GM18870 (cell line): Measurements from ENCODE around the gene SMPD1.
A peak's percentile ranks its signal among the peaks of the same experiment; 100 is the strongest.
"Not testable (repeated sequence)": the region's sequence is repeated elsewhere in the genome, so short reads cannot be mapped to it uniquely, and the experiment has no call there.

Source experiments
- ATAC-seq: cut with Tn5 transposase; IDR thresholded peaks from one replicate; pipeline ENCODE4 v1.9.1; 2021; ENCODE audit warnings: moderate library complexity; ENCODE audit not compliant: unreplicated experiment

The SMPD1 gene

DNA sequence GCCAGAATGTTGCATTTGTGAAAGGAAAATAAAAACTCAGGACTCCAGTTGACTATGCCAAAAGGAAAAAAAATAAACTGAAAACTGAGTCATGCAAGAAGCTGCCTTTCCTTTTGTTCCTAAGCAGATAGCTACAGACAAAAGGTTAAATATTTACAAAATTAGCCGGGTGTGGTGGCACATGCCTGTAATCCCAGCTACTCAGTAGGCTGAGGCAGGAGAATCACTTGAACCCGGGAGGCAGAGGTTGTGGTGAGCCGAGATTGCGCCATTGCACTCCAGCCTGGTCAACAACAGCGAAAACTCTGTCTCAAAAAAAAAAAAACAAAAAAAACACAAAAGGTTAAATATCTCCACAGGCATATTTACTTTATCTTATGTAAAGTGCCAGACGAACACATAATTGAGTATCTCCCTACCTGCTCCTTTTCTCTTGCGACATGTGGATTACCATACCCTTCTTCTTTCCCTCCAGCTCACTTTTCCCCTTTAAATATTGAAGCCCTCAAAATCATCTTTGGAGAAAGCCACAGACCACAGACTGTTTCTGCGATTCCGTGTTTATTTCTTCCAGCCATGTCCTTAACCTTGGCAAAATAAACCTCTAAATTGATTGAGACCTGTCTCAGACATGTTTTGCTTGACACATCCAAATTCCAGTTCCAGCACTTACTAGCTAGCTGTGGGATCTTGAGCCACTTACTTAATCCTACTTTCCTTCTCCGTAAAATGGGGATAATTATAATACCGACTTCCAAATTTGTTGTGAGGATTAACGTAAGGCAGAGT is 2.3 kb upstream of the SMPD1 start:
- ATAC-seq, result no peak

DNA sequence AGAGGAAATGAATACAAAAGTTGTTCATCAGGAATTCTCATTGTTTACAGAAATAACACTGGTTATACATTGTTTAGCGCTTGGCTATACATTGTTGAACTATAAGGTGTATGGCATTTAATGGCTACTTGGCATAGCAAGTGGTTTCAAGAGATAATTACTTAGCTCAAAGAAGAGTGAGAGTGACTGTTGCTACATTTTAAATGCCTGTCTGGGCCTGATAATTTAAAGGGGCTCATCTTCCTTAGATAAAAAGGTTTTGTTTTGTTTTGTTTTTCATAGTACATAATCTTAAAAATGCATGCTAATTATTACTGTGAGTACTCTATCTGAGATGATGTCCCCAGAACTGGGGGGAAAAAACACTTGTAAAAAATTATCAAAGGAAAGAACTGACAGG is 1.5 kb upstream of the SMPD1 start:
- no peak for ATAC-seq

DNA sequence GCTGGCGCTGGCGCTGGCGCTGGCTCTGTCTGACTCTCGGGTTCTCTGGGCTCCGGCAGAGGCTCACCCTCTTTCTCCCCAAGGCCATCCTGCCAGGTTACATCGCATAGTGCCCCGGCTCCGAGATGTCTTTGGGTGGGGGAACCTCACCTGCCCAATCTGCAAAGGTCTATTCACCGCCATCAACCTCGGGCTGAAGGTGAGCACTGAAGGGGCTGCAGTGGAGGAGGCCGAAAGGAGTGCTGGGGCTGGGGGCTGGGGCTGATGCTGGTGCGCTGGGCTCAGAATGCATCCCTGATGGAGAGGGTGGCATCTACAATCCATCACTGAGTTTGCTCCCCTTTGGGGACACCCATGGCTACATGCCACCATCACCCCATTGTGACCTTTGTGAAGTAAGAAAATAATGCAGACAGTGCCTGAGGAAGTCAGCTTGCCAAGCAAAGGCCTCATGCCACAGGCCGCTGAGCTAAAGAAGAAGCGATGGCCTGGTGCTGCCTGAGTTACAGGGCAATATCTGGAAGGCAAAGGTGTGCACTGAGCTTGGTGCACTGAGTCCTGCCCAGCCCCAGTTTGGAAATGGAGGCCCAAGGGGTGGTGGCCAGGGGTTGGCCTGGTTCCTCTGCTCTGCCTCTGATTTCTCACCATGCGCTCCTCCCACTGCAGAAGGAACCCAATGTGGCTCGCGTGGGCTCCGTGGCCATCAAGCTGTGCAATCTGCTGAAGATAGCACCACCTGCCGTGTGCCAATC is 620 bp downstream of the SMPD1 start:
- ATAC-seq, result no peak

DNA sequence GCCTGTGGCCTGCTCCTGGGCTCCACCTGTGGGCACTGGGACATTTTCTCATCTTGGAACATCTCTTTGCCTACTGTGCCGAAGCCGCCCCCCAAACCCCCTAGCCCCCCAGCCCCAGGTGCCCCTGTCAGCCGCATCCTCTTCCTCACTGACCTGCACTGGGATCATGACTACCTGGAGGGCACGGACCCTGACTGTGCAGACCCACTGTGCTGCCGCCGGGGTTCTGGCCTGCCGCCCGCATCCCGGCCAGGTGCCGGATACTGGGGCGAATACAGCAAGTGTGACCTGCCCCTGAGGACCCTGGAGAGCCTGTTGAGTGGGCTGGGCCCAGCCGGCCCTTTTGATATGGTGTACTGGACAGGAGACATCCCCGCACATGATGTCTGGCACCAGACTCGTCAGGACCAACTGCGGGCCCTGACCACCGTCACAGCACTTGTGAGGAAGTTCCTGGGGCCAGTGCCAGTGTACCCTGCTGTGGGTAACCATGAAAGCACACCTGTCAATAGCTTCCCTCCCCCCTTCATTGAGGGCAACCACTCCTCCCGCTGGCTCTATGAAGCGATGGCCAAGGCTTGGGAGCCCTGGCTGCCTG is 1.4 kb downstream of the SMPD1 start:
- ATAC-seq, result no peak

DNA sequence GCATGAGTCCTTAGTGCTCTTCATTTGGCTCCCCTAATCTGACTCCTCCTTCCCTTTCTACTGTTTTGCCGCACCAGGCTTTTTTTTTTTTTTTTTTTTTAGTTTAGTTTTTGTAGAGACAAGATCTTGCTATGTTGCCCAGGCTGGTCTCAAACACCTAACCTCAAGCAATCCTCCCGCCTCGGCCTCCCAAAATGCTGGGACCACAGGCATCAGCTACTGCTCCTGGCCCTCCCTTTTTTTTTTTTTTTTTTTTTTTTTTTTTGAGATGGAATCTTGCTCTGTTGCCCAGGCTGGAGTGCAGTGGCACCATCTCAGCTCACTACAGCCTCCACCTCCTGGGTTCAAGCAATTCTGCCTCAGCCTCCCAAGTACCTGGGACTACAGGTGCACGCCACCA is 2.0 kb downstream of the SMPD1 start:
- ATAC-seq, result not testable (repeated sequence)

DNA sequence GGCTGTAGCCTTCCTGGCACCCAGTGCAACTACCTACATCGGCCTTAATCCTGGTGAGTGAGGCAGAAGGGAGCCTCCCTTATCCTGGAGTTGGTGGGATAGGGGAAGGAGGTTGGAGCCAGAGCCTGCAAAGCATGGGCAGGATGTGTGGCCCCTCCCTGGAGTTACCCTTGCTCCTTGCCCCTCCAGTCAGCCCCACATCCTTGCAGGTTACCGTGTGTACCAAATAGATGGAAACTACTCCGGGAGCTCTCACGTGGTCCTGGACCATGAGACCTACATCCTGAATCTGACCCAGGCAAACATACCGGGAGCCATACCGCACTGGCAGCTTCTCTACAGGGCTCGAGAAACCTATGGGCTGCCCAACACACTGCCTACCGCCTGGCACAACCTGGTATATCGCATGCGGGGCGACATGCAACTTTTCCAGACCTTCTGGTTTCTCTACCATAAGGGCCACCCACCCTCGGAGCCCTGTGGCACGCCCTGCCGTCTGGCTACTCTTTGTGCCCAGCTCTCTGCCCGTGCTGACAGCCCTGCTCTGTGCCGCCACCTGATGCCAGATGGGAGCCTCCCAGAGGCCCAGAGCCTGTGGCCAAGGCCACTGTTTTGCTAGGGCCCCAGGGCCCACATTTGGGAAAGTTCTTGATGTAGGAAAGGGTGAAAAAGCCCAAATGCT is 3.9 kb downstream of the SMPD1 start:
- ATAC-seq, result no peak

DNA sequence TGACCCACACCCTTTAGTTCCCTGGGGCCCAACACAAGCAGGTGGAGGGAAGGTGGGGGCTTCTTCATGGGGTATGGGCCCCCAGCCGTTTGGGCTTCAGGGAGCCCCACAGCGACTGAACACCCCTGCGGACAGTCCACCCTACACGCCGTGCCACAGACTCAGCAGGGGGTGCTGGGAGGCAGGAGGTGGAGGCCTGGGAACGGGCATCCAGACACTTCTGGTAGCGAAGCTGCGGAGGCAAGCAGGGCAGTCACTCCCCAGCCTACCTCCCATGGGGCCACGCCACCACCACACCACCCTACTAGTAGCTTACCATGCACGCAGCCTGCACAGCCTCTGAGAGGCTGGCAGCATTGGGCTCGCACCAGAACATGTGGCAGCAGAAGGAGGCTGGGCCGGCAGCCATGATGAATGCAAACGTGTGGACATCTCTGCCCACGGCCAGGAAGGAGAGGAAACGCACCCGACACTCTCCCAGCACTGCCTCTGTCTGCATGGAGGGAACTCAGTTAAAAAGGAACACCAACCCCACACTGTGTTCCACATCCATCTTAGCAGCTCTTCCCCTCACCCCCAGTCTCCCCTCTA is 5.3 kb downstream of the SMPD1 start:
- ATAC-seq, result no peak

DNA sequence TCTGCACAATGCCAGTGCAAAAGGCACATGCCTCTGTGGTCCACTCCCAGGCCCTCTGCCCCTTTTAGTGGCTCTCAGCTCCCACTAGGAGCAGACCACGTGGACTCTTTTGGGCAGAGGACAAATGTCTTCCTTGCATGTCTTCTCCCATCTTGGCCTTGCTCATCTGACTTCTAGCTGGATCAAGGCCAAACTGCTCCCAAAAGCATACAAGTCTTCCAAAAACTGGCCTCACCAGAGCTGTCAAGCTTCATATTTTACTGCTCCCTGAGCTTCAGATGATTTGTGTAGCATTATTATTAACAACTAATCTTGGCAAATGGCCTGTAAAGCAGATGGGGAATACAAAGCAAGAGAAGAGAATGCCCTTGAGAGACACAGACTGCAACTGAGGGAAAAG is 6.9 kb downstream of the SMPD1 start:
- no peak for ATAC-seq

DNA sequence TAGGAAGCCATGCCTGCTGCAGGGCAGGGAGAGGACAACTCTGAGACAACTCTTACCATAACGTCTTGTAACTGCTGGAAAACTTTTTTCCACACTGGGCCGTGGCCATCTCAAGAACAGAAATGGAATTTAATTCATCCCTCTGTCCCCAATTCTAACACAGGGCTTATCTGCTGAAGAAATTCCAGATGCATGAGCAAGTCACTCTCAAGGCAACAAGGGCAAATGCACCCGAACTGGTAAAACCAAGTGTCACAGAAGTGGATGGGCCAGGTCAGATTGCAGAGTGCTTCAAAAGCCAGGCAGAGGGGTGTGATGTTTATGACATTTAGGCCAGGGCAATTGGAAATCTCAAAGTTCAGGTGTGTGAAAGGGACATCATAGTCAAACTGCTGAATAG is 7.4 kb downstream of the SMPD1 start:
- no peak for ATAC-seq

DNA sequence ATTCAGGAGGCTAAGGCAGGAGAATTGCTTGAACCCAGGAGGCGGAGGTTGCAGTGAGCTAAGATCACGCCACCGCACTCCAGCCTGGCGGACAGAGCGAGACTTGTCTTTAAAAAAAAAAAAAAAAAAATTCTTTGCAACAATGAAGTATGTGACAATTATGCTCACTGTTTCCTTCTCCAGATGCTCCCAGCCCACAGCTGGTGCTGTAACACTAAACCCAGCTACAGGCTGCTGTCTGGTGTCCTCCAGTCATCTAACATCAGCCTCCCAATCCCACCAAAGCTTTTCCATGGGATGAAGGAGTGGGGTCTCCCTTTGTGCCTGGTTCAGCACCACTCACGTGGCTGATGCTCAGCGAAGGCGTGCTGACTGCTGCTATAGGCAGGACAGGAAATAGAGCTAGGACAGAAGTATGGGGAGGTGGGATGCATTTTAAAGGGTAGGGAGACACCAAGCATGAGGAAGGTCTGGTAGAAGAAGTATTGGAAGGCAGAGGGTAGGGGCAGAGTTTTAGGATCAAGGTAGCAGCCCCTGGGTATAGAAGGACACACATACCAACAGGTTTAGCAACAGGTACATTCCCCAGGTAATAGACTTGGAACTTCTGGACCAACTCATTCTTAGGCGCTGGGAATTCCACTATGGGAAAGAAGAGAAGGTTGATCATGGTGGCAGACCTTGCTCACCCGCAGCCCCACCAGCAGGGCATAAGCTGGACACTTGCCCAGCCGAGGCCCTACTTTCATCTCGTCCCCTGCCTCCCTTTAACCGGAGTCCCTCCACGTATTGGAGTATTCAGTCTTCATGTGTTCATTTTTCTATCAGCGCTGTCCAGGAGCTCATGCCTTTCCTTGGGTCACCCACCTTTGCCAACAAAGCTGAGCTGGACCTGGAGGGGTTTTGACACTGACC is 10.4 kb downstream of the SMPD1 start:
- no peak for ATAC-seq

DNA sequence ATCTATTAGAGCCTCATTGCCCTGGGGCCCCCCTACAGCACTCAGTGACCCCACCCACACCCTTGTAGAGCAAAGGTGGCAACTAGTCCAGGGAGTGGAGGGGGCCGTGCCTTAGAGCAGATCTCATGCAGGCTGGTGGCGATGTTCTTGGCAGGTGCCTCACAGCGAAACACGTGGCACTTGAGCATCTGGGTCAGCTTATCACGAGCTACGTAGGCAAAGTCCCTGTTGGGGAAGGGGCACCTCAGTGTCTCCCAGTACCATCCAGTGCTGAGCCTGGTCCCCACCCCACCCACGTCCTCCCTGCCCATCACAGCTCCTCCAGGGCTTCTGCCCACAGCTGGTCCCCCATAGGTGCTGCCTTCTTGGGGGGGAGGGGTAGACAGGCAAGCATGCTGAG is 11.2 kb downstream of the SMPD1 start:
- ATAC-seq, result no peak

DNA sequence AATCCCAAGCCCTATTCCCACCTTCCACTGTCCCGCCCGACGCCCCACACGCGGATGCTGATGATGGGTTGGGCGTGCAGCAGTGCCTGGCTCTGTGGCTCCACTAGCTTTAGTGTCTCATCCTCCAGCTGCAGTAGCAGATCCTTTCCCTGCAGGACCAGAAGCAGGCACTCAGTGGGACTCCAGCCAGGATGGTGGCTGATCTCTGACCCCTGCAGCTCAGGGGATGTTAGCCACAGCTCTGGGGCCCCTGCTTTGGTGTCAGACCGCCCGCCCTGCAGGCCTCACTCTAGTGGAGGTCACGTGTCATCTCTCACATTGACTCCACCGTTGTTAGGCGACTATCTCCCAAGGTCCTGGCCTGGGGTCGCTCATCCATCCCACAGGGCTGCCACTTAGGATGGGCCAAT is 11.8 kb downstream of the SMPD1 start:
- ATAC-seq, result peak; percentile 32

DNA sequence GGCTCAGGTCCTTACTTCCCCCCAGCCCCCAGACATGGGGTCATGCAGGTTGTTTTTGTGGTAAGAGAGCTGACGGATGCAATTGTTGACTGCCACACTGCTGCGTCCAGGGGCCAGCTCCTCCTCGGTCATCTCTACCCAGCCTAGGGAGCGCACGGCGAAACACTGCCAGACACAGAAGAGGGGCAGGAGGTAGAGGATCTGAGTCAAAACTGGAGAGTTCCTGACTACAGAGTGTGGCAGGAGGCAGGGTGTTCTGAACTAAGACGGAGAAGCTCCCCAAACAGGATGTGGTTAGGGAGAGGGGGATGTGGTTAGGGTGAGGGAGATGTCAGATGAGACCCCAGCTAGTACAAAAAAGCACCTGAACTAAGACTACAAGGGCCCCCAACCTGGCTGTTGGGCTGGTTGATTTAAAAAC is 12.3 kb downstream of the SMPD1 start:
- ATAC-seq, result peak; percentile 89

DNA sequence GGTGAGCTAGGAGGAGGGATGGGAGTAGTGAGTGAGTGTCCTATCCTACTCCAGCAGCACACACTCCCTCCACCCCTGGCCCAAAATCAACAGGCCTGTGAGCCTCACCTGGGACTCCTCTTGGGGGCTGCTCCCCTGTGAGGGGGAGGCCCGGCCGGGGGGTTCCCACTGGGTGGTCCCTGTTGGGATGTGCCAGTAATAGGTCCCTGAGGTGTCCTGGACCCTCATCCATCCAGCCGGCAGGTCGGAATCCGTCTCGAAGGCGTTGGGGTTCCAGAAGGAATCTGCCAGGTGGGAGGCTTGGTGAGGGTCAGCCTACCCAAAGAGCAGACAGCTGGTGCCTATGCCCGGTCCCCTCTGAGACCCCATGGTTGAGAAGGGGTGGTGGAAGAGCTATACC is 13.3 kb downstream of the SMPD1 start:
- no peak for ATAC-seq

DNA sequence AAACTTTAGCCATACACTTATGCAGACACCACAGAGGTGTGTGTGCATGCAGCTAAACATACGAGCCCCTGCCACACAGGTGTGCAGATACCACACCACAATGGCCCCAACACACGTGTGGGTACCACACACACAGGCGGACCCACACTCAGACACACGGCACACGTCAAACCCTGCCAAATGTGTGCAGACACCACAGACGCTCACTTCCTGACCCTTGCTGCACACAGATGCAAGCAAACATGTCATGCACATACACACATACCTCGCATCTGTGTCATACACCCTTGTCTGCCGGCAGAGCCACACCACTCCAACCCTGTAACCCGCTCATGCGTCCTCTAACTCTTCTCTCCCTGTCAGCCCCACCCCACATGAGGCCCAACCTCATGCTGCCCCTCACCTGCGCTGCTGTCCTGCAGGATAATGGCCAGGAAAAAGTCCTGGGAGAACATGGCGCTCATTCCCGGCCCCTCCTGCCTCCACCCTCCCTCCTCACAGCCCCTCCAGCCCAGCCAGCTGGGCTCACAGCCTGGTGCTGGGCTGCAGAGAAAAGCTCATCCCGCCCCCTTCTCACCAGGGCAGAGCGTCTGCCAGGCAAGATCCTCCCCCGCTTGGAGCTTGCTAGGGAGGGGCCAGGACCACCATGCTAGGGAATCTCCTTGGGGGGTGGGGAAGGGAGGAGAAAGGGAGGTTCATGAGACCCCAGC is 14.2 kb downstream of the SMPD1 start:
- no peak for ATAC-seq

DNA sequence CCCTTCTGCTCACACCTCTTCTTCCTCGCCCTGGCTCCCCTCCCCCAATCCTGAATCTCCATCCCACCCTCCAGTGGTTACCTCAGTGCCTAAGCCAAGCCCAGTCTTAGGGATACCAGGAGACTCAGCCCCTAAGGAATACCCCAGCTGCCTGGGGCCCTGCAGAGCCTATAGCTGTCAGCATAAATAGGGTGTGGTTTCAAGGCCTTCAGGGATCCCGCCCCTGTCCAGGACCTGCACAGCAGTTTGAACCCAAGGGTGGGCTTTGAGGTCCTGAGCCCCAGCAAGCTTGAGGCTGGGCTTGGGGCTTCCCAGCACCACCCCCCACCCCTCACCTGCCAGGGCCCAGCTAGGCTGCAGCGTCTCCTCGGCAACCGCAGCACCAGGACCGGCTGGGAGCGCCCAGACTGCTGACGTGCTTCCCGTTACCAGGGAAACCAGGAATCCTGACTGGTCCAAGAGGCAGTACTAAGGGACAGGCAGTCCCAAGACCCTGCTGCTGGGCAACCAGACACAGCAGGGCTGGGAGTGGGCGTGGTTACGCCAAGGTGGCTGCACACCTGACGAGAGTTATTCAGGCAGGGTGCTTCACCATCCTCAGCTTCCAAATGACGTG is 14.9 kb downstream of the SMPD1 start:
- ATAC-seq, result no peak

DNA sequence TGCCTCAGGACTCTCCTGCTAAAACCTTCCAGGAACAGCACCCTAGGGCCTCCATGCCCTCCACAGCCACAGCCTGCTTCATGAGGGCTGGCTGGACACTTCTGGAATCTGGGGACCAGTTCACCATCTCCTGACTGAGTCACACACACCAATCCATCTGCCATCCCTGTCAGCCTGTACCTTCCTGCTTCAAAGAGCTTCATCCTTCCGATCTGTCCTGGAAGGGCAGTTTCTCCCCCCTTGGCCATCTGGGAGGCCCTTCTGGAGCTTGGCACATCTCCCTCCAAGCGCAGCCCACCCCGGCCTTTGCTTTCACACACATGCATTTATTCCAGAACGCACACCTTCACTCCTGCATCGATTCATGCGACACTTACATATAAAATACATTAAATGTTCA is 15.6 kb downstream of the SMPD1 start:
- no peak for ATAC-seq

DNA sequence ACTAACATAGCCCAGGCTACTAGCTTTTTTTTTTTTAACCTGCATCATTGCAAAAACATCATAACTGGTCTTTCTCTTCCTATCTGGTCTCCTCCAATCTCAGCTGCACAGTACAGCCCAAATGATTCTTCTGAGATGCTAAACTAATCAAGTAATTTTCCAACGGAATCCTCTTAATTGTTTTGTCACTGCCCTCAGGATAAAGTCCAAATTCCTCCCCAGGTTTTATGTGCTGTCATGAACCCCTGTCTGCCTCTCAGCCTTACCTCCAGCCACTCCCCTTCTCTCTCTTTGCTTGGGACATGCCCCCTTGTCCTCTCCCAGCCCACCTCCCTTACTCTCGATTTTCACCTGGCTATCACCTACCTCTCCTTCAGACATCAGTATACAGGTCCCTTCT is 16.1 kb downstream of the SMPD1 start:
- ATAC-seq, result no peak
